WTC11 (cell line): ENCODE measurements around the gene ADAMTS7. TPM values are rescaled to one million over a fixed set of nuclear protein-coding genes. Genes with fewer than 3 reads are reported as not detected.

Experiments used
- ATAC-seq: fragments of 200-7000 bp; cut with Tn5 transposase; 2 replicates; pipeline ENCODE4 v1.10.0; 2021; ENCODE audit warnings: mild to moderate bottlenecking, moderate library complexity
- CTCF ChIA-PET: fragments of 300-600 bp; sonication (Branson Sonifier 250); formaldehyde crosslinking; loops from one replicate; lab custom pipeline; 2021; ENCODE audit warnings: antibody characterized with exemption; lab: Charles Lee
- POLR2A ChIA-PET: fragments of 350-600 bp; sonication (Branson Sonifier 250); formaldehyde crosslinking; loops from one replicate; lab custom pipeline; 2021; ENCODE audit warnings: antibody characterized with exemption; lab: Charles Lee
- DNase-seq: peaks from one replicate; pipeline ENCODE4 v3.0.0; 2021; ENCODE audit warnings: low spot score
- H3K27ac Mint-ChIP-seq: 2 replicates; pipeline ENCODE4 v1.8.0; 2021; ENCODE audit warnings: mixed read lengths
- H3K27me3 Mint-ChIP-seq: 2 replicates; pipeline ENCODE4 v1.8.0; 2021; ENCODE audit warnings: low read depth, mild to moderate bottlenecking, moderate library complexity, mixed read lengths
- H3K36me3 Mint-ChIP-seq: 2 replicates; pipeline ENCODE4 v1.8.0; 2021; ENCODE audit warnings: mixed read lengths
- H3K4me1 Mint-ChIP-seq: 2 replicates; pipeline ENCODE4 v1.8.0; 2022; ENCODE audit warnings: mixed read lengths
- H3K4me3 Mint-ChIP-seq: 2 replicates; pipeline ENCODE4 v1.8.0; 2021; ENCODE audit warnings: mild to moderate bottlenecking, moderate library complexity, mixed read lengths
- H3K9me3 Mint-ChIP-seq: 2 replicates; pipeline ENCODE4 v1.8.0; 2021; ENCODE audit warnings: mixed read lengths
- ARID4B ChIP-seq: sonication (generic); formaldehyde crosslinking; IDR thresholded peaks from 2 replicates; pipeline ENCODE4 v1.8.0; 2023; ENCODE audit warnings: missing genetic modification reagents, mild to moderate bottlenecking, borderline replicate concordance
- ATF3 ChIP-seq: sonication (generic); formaldehyde crosslinking; conservative IDR thresholded peaks from 2 replicates; pipeline ENCODE4 v1.8.1; 2022; ENCODE audit warnings: mild to moderate bottlenecking, missing genetic modification reagents
- CBFB ChIP-seq: sonication (generic); formaldehyde crosslinking; IDR thresholded peaks from 2 replicates; pipeline ENCODE4 v1.8.1; 2022; ENCODE audit warnings: mild to moderate bottlenecking, low read depth, missing genetic modification reagents
- EMX1 ChIP-seq: fragments of 250-450 bp; sonication (Bioruptor Pico); IDR thresholded peaks from 2 replicates; pipeline ENCODE4 v1.8.0; 2021; ENCODE audit warnings: mild to moderate bottlenecking
- ETV6 ChIP-seq: sonication (generic); formaldehyde crosslinking; IDR thresholded peaks from 2 replicates; pipeline ENCODE4 v1.8.1; 2022; ENCODE audit warnings: mild to moderate bottlenecking, missing genetic modification reagents
- FOXP1 ChIP-seq: sonication (generic); formaldehyde crosslinking; IDR thresholded peaks from 2 replicates; pipeline ENCODE4 v1.8.0; 2022; ENCODE audit warnings: missing genetic modification reagents, mild to moderate bottlenecking, moderate library complexity, borderline replicate concordance
- GRHL2 ChIP-seq: fragments of 250-450 bp; sonication (Bioruptor Pico); IDR thresholded peaks from 2 replicates; pipeline ENCODE4 v1.8.0; 2022; ENCODE audit warnings: mild to moderate bottlenecking, moderate library complexity; ENCODE audit not compliant: insufficient replicate concordance, severe bottlenecking
- NFATC4 ChIP-seq: fragments of 250-450 bp; sonication (Bioruptor Pico); IDR thresholded peaks from 2 replicates; pipeline ENCODE4 v1.9.0; 2021; ENCODE audit warnings: mild to moderate bottlenecking
- NFYB ChIP-seq: sonication (generic); formaldehyde crosslinking; conservative IDR thresholded peaks from 2 replicates; pipeline ENCODE4 v1.8.0; 2022; ENCODE audit warnings: low read depth, missing genetic modification reagents
- TP53 ChIP-seq: sonication (generic); formaldehyde crosslinking; IDR thresholded peaks from 2 replicates; pipeline ENCODE4 v1.8.1; 2023; ENCODE audit warnings: mild to moderate bottlenecking, missing genetic modification reagents
- USF2 ChIP-seq: sonication (generic); formaldehyde crosslinking; IDR thresholded peaks from 2 replicates; pipeline ENCODE4 v1.8.1; 2023; ENCODE audit warnings: mild to moderate bottlenecking, missing genetic modification reagents, moderate library complexity
- ZMAT4 ChIP-seq: fragments of 250-450 bp; sonication (Bioruptor Pico); IDR thresholded peaks from 2 replicates; pipeline ENCODE4 v1.9.0; 2021; ENCODE audit warnings: mild to moderate bottlenecking
- ZNF138 ChIP-seq: sonication (generic); formaldehyde crosslinking; conservative IDR thresholded peaks from 2 replicates; pipeline ENCODE4 v1.8.1; 2022; ENCODE audit warnings: mild to moderate bottlenecking, moderate library complexity, missing genetic modification reagents
- ZNF532 ChIP-seq: fragments of 250-450 bp; sonication (Bioruptor Pico); IDR thresholded peaks from 2 replicates; pipeline ENCODE4 v1.9.0; 2021; ENCODE audit warnings: mild to moderate bottlenecking, borderline replicate concordance
- total RNA-seq: library from RNA; stranded (reverse); gene quantifications from 3 replicates; pipeline ENCODE4 v1.2.3, GENCODE V29; 2021
- TF ChIP-seq, protein P1 (sequence below): sonication (generic); formaldehyde crosslinking; IDR thresholded peaks from 2 replicates; pipeline ENCODE4 v1.8.0; 2023; ENCODE audit warnings: missing genetic modification reagents
- TF ChIP-seq, protein P2 (sequence below): fragments of 250-450 bp; sonication (Bioruptor Pico); IDR thresholded peaks from 2 replicates; pipeline ENCODE4 v1.8.0; 2021; ENCODE audit warnings: mild to moderate bottlenecking

The ADAMTS7 gene
- total RNA-seq, 1 experiment from 2014 or later, result 70.3 TPM

DNA sequence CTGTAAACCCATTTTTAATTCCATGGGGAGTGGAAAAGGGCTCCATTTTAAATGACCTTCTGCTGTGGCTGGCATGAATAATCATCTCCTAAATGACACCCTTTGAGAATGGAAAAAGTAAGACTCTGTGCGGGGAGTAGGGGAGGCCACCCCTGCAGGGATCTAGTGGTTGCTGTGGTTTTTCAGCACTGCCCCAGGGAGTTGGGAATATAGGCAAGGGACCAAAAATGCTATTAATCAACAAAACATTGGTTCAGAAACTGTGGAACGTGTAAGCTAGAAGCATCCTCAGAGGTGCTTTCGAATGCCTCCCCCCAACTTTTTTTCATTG is 30.1 kb upstream of the ADAMTS7 start:
- DNase-seq (no peak), ATAC-seq (no peak)
- TF ChIP-seq, protein P1, sequence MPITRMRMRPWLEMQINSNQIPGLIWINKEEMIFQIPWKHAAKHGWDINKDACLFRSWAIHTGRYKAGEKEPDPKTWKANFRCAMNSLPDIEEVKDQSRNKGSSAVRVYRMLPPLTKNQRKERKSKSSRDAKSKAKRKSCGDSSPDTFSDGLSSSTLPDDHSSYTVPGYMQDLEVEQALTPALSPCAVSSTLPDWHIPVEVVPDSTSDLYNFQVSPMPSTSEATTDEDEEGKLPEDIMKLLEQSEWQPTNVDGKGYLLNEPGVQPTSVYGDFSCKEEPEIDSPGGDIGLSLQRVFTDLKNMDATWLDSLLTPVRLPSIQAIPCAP (CRISPR knock-in tag), result no peak
- TF ChIP-seq NFATC4 (CRISPR knock-in tag), result no peak
- no peak for TF ChIP-seq EMX1 (CRISPR knock-in tag)
- no peak for TF ChIP-seq ATF3 (CRISPR knock-in tag)
- TF ChIP-seq NFYB (CRISPR knock-in tag), result no peak
- no peak for TF ChIP-seq FOXP1 (CRISPR knock-in tag)
- TF ChIP-seq CBFB (CRISPR knock-in tag), result no peak
- no peak for TF ChIP-seq ZNF532 (CRISPR knock-in tag)
- no peak for TF ChIP-seq USF2 (CRISPR knock-in tag)
- TF ChIP-seq ZMAT4, result no peak
- no peak for TF ChIP-seq GRHL2 (CRISPR knock-in tag)
- TF ChIP-seq, protein P2, sequence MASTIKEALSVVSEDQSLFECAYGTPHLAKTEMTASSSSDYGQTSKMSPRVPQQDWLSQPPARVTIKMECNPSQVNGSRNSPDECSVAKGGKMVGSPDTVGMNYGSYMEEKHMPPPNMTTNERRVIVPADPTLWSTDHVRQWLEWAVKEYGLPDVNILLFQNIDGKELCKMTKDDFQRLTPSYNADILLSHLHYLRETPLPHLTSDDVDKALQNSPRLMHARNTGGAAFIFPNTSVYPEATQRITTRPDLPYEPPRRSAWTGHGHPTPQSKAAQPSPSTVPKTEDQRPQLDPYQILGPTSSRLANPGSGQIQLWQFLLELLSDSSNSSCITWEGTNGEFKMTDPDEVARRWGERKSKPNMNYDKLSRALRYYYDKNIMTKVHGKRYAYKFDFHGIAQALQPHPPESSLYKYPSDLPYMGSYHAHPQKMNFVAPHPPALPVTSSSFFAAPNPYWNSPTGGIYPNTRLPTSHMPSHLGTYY (CRISPR knock-in tag), result no peak
- no peak for TF ChIP-seq ZNF138 (CRISPR knock-in tag)
- TF ChIP-seq ARID4B (CRISPR knock-in tag), result no peak
- no peak for TF ChIP-seq ETV6 (CRISPR knock-in tag)
- no peak for TF ChIP-seq TP53 (CRISPR knock-in tag)
- H3K4me1 Mint-ChIP-seq, result 0 out of 2 replicates have a peak, but pooled peaks cover 10% of the 10 kb centered on the region
- ChIA-PET POLR2A (no interaction called here), CTCF (no interaction called here)
- no peaks in the 10 kb centered on the region; the same call in 1 of the 2 replicates for H3K27me3 Mint-ChIP-seq
- H3K27ac Mint-ChIP-seq, result no peak overlapping the region
- H3K36me3 Mint-ChIP-seq, result no peaks in the 10 kb centered on the region
- H3K4me3 Mint-ChIP-seq, result no peak overlapping the region
- peaks cover 7% of the 10 kb centered on the region for H3K9me3 Mint-ChIP-seq
